ENCODE results near the gene POU2F2.
"Not testable (repeated sequence)": the region's sequence is repeated elsewhere in the genome, so short reads cannot be mapped to it uniquely, and the experiment has no call there.

POU2F2 gene

GRCh38 chr19:42045575-42045974 is 86.7 kb downstream of the POU2F2 start:
- H3K4me1 ChIP-seq (ENCODE audit: insufficient read depth, low read length): peaks cover 13% of the 10 kb centered on the region
- no peaks in the 10 kb centered on the region; the same call in 1 of the 2 replicates for H4K20me1 ChIP-seq (ENCODE audit: insufficient read depth, low read length)
- no peaks in the 10 kb centered on the region for H3K9me3 ChIP-seq (ENCODE audit: insufficient read depth, low read length, severe bottlenecking)
- no peak overlapping the region for H3K4me3 ChIP-seq (ENCODE audit: low read depth in 1 of 2, low read length in 2 of 2)
- no peak for DNase-seq
- peaks cover 3% of the 10 kb centered on the region for H3K27me3 ChIP-seq (ENCODE audit: insufficient read depth, low read length, poor library complexity)
- no peaks in the 10 kb centered on the region for H3K36me3 ChIP-seq (ENCODE audit: insufficient read depth, low read length)
- ATAC-seq (ENCODE audit: insufficient read depth, low read depth): no peak
- no peak overlapping the region for H3K27ac ChIP-seq (ENCODE audit: low read length)
- no peak overlapping the region for H3K9ac ChIP-seq (ENCODE audit: low read depth, low read length)
- no peaks in the 10 kb centered on the region for H3K79me2 ChIP-seq (ENCODE audit: insufficient read depth, low read length)
- TF ChIP-seq CTCF (IDR thresholded peaks at IDR 0.05; ENCODE audit: borderline replicate concordance, extremely low read depth, low read length, poor library complexity, severe bottlenecking): no peak
- no peak for TF ChIP-seq EZH2 (IDR thresholded peaks at IDR 0.05; ENCODE audit: borderline replicate concordance, low read depth, low read length, severe bottlenecking)
- H2AFZ ChIP-seq (ENCODE audit: low read depth, low read length): no peak overlapping the region
- H3K4me2 ChIP-seq (ENCODE audit: insufficient read depth, low read length): no peak overlapping the region

GRCh38 chr19:42042455-42043170 is 89.6 kb downstream of the POU2F2 start:
- no peak overlapping the region for H3K9ac ChIP-seq (ENCODE audit: low read depth, low read length)

GRCh38 chr19:42040491-42040890 is 91.8 kb downstream of the POU2F2 start:
- not testable (repeated sequence) for H3K27me3 ChIP-seq (ENCODE audit: insufficient read depth, low read length, poor library complexity); DNase-seq; H3K4me1 ChIP-seq (ENCODE audit: insufficient read depth, low read length); H3K4me3 ChIP-seq (ENCODE audit: low read depth in 1 of 2, low read length in 2 of 2); H3K4me2 ChIP-seq (ENCODE audit: insufficient read depth, low read length); ATAC-seq (ENCODE audit: insufficient read depth, low read depth); H4K20me1 ChIP-seq (ENCODE audit: insufficient read depth, low read length); H2AFZ ChIP-seq (ENCODE audit: low read depth, low read length); H3K79me2 ChIP-seq (ENCODE audit: insufficient read depth, low read length); H3K9ac ChIP-seq (ENCODE audit: low read depth, low read length); H3K9me3 ChIP-seq (ENCODE audit: insufficient read depth, low read length, severe bottlenecking); H3K36me3 ChIP-seq (ENCODE audit: insufficient read depth, low read length); H3K27ac ChIP-seq (ENCODE audit: low read length)

More at GRCh38 chr19:42042455-42043170, 89.6 kb downstream of the POU2F2 start:
- Histone ChIP-seq H4K20me1 (ENCODE audit: insufficient read depth, low read length) (no peaks in the 10 kb centered on the region; the same call in 1 of the 2 replicates), H3K4me1 (ENCODE audit: insufficient read depth, low read length) (no peaks in the 10 kb centered on the region), H3K4me2 (ENCODE audit: insufficient read depth, low read length) (no peak overlapping the region), H3K27ac (ENCODE audit: low read length) (no peak overlapping the region), H3K36me3 (ENCODE audit: insufficient read depth, low read length) (no peaks in the 10 kb centered on the region), H2AFZ (ENCODE audit: low read depth, low read length) (no peak overlapping the region), H3K79me2 (ENCODE audit: insufficient read depth, low read length) (no peaks in the 10 kb centered on the region), H3K9me3 (ENCODE audit: insufficient read depth, low read length, severe bottlenecking) (no peaks in the 10 kb centered on the region), H3K4me3 (ENCODE audit: low read depth in 1 of 2, low read length in 2 of 2) (no peak overlapping the region), H3K27me3 (ENCODE audit: insufficient read depth, low read length, poor library complexity) (peaks cover 3% of the 10 kb centered on the region)
- no peak for DNase-seq
- ATAC-seq (ENCODE audit: insufficient read depth, low read depth): no peak
- TF ChIP-seq CTCF (IDR thresholded peaks at IDR 0.05; ENCODE audit: borderline replicate concordance, extremely low read depth, low read length, poor library complexity, severe bottlenecking) (no peak), EZH2 (IDR thresholded peaks at IDR 0.05; ENCODE audit: borderline replicate concordance, low read depth, low read length, severe bottlenecking) (no peak)

GRCh38 chr19:42040031-42040430 is 92.2 kb downstream of the POU2F2 start:
- Histone ChIP-seq H3K9ac (ENCODE audit: low read depth, low read length) (no peak overlapping the region), H3K27ac (ENCODE audit: low read length) (no peak overlapping the region), H2AFZ (ENCODE audit: low read depth, low read length) (no peak overlapping the region), H3K27me3 (ENCODE audit: insufficient read depth, low read length, poor library complexity) (peaks cover 3% of the 10 kb centered on the region), H3K4me2 (ENCODE audit: insufficient read depth, low read length) (no peak overlapping the region), H3K79me2 (ENCODE audit: insufficient read depth, low read length) (no peaks in the 10 kb centered on the region), H4K20me1 (ENCODE audit: insufficient read depth, low read length) (no peaks in the 10 kb centered on the region), H3K9me3 (ENCODE audit: insufficient read depth, low read length, severe bottlenecking) (no peaks in the 10 kb centered on the region), H3K4me3 (ENCODE audit: low read depth in 1 of 2, low read length in 2 of 2) (no peak overlapping the region), H3K36me3 (ENCODE audit: insufficient read depth, low read length) (no peaks in the 10 kb centered on the region), H3K4me1 (ENCODE audit: insufficient read depth, low read length) (peaks cover 1% of the 10 kb centered on the region; the same call in 1 of the 2 replicates)
- no peak for DNase-seq
- no peak for ATAC-seq (ENCODE audit: insufficient read depth, low read depth)
- TF ChIP-seq CTCF (IDR thresholded peaks at IDR 0.05; ENCODE audit: borderline replicate concordance, extremely low read depth, low read length, poor library complexity, severe bottlenecking) (no peak), EZH2 (IDR thresholded peaks at IDR 0.05; ENCODE audit: borderline replicate concordance, low read depth, low read length, severe bottlenecking) (no peak)
